ENCODE results near the gene SLC10A6. TPM values are rescaled to one million over a fixed set of nuclear protein-coding genes. Genes with fewer than 3 reads are reported as not detected.

The SLC10A6 gene
- total RNA-seq, 1 experiment from 2014 or later, result not detected

GRCh38 chr4:86833615-86834014 lies 15.6 kb downstream of the SLC10A6 start:
- no peak for DNase-seq
- no peak overlapping the region for H3K4me3 ChIP-seq (ENCODE audit: insufficient read depth, low read depth, low read length)
- no peaks in the 10 kb centered on the region for H3K36me3 ChIP-seq (replicated peaks; ENCODE audit: control insufficient read depth, insufficient read depth, low read length)
- no peaks in the 10 kb centered on the region for H3K27me3 ChIP-seq (ENCODE audit: control insufficient read depth, insufficient read depth, low read length)

GRCh38 chr4:86831262-86832130 lies 17.7 kb downstream of the SLC10A6 start:
- H3K4me3 ChIP-seq (ENCODE audit: insufficient read depth, low read depth, low read length), result no peak overlapping the region
- H3K27me3 ChIP-seq (ENCODE audit: control insufficient read depth, insufficient read depth, low read length), result no peaks in the 10 kb centered on the region
- no peaks in the 10 kb centered on the region for H3K36me3 ChIP-seq (replicated peaks; ENCODE audit: control insufficient read depth, insufficient read depth, low read length)
- no peak for DNase-seq

GRCh38 chr4:86825511-86825910 lies 23.7 kb downstream of the SLC10A6 start:
- Histone ChIP-seq H3K4me3 (ENCODE audit: insufficient read depth, low read depth, low read length) (no peak overlapping the region), H3K36me3 (replicated peaks; ENCODE audit: control insufficient read depth, insufficient read depth, low read length) (no peaks in the 10 kb centered on the region), H3K27me3 (ENCODE audit: control insufficient read depth, insufficient read depth, low read length) (no peaks in the 10 kb centered on the region)
- no peak for DNase-seq

- H3K27me3 ChIP-seq (ENCODE audit: control insufficient read depth, insufficient read depth, low read length), result no peaks in the 10 kb centered on the region
- H3K4me3 ChIP-seq (ENCODE audit: insufficient read depth, low read depth, low read length), result no peak overlapping the region
- no peak for DNase-seq
- H3K36me3 ChIP-seq (replicated peaks; ENCODE audit: control insufficient read depth, insufficient read depth, low read length), result no peaks in the 10 kb centered on the region
Measured at GRCh38 chr4:86822136-86822535, 27.0 kb downstream of the SLC10A6 start.

- Histone ChIP-seq H3K27me3 (ENCODE audit: control insufficient read depth, insufficient read depth, low read length) (no peaks in the 10 kb centered on the region), H3K36me3 (replicated peaks; ENCODE audit: control insufficient read depth, insufficient read depth, low read length) (no peaks in the 10 kb centered on the region), H3K4me3 (ENCODE audit: insufficient read depth, low read depth, low read length) (no peak overlapping the region)
- no peak for DNase-seq
Measured at GRCh38 chr4:86821151-86821550, 28.0 kb downstream of the SLC10A6 start.

- H3K4me3 ChIP-seq (ENCODE audit: insufficient read depth, low read depth, low read length), result no peak overlapping the region
- no peaks in the 10 kb centered on the region for H3K27me3 ChIP-seq (ENCODE audit: control insufficient read depth, insufficient read depth, low read length)
- H3K36me3 ChIP-seq (replicated peaks; ENCODE audit: control insufficient read depth, insufficient read depth, low read length), result no peaks in the 10 kb centered on the region; the same call in 1 of the 2 replicates
- no peak for DNase-seq
Measured at GRCh38 chr4:86819561-86819960, 29.6 kb downstream of the SLC10A6 start.

GRCh38 chr4:86818841-86819240 lies 30.3 kb downstream of the SLC10A6 start:
- Histone ChIP-seq H3K36me3 (replicated peaks; ENCODE audit: control insufficient read depth, insufficient read depth, low read length) (no peaks in the 10 kb centered on the region; the same call in 1 of the 2 replicates), H3K4me3 (ENCODE audit: insufficient read depth, low read depth, low read length) (no peak overlapping the region), H3K27me3 (ENCODE audit: control insufficient read depth, insufficient read depth, low read length) (no peaks in the 10 kb centered on the region)
- DNase-seq, result peak; percentile 44

- Histone ChIP-seq H3K4me3 (ENCODE audit: insufficient read depth, low read depth, low read length) (no peak overlapping the region), H3K36me3 (replicated peaks; ENCODE audit: control insufficient read depth, insufficient read depth, low read length) (no peaks in the 10 kb centered on the region; the same call in 1 of the 2 replicates), H3K27me3 (ENCODE audit: control insufficient read depth, insufficient read depth, low read length) (no peaks in the 10 kb centered on the region)
- DNase-seq, result no peak
Measured at GRCh38 chr4:86818211-86818610, 31.0 kb downstream of the SLC10A6 start.

GRCh38 chr4:86816501-86817273 lies 32.5 kb downstream of the SLC10A6 start:
- H3K4me3 ChIP-seq (ENCODE audit: insufficient read depth, low read depth, low read length), result no peak overlapping the region

GRCh38 chr4:86815653-86816052 lies 33.5 kb downstream of the SLC10A6 start:
- H3K36me3 ChIP-seq (replicated peaks; ENCODE audit: control insufficient read depth, insufficient read depth, low read length), result peaks cover 2% of the 10 kb centered on the region
- no peak overlapping the region for H3K4me3 ChIP-seq (ENCODE audit: insufficient read depth, low read depth, low read length)
- H3K27me3 ChIP-seq (ENCODE audit: control insufficient read depth, insufficient read depth, low read length), result no peaks in the 10 kb centered on the region
- no peak for DNase-seq

More at GRCh38 chr4:86816501-86817273, 32.5 kb downstream of the SLC10A6 start:
- H3K36me3 ChIP-seq (replicated peaks; ENCODE audit: control insufficient read depth, insufficient read depth, low read length), result peaks cover 2% of the 10 kb centered on the region
- no peaks in the 10 kb centered on the region for H3K27me3 ChIP-seq (ENCODE audit: control insufficient read depth, insufficient read depth, low read length)
- no peak for DNase-seq

- DNase-seq, result peak; percentile 19
- H3K36me3 ChIP-seq (replicated peaks; ENCODE audit: control insufficient read depth, insufficient read depth, low read length), result peaks cover 4% of the 10 kb centered on the region
- H3K27me3 ChIP-seq (ENCODE audit: control insufficient read depth, insufficient read depth, low read length), result no peaks in the 10 kb centered on the region
- no peak overlapping the region for H3K4me3 ChIP-seq (ENCODE audit: insufficient read depth, low read depth, low read length)
Measured at GRCh38 chr4:86810847-86811246, 38.3 kb downstream of the SLC10A6 start.

- Histone ChIP-seq H3K36me3 (replicated peaks; ENCODE audit: control insufficient read depth, insufficient read depth, low read length) (peaks cover 4% of the 10 kb centered on the region), H3K4me3 (ENCODE audit: insufficient read depth, low read depth, low read length) (no peak overlapping the region), H3K27me3 (ENCODE audit: control insufficient read depth, insufficient read depth, low read length) (no peaks in the 10 kb centered on the region)
- DNase-seq, result no peak
Measured at GRCh38 chr4:86809809-86810208, 39.4 kb downstream of the SLC10A6 start.

GRCh38 chr4:86791126-86791525 lies 58.1 kb downstream of the SLC10A6 start:
- no peaks in the 10 kb centered on the region for H3K27me3 ChIP-seq (ENCODE audit: control insufficient read depth, insufficient read depth, low read length)
- peaks cover 3% of the 10 kb centered on the region; the same call in 1 of the 2 replicates for H3K36me3 ChIP-seq (replicated peaks; ENCODE audit: control insufficient read depth, insufficient read depth, low read length)
- DNase-seq, result no peak
- H3K4me3 ChIP-seq (ENCODE audit: insufficient read depth, low read depth, low read length), result no peak overlapping the region

GRCh38 chr4:86788826-86789225 lies 60.4 kb downstream of the SLC10A6 start:
- no peaks in the 10 kb centered on the region for H3K27me3 ChIP-seq (ENCODE audit: control insufficient read depth, insufficient read depth, low read length)
- DNase-seq, result no peak
- no peak overlapping the region for H3K4me3 ChIP-seq (ENCODE audit: insufficient read depth, low read depth, low read length)
- peaks cover 3% of the 10 kb centered on the region for H3K36me3 ChIP-seq (replicated peaks; ENCODE audit: control insufficient read depth, insufficient read depth, low read length)

- no peak for DNase-seq
- H3K4me3 ChIP-seq (ENCODE audit: insufficient read depth, low read depth, low read length), result no peak overlapping the region
- no peaks in the 10 kb centered on the region for H3K36me3 ChIP-seq (replicated peaks; ENCODE audit: control insufficient read depth, insufficient read depth, low read length)
- no peaks in the 10 kb centered on the region for H3K27me3 ChIP-seq (ENCODE audit: control insufficient read depth, insufficient read depth, low read length)
Measured at GRCh38 chr4:86778175-86778574, 71.0 kb downstream of the SLC10A6 start.
